Testis (tissue), 3 donors: Measurements from ENCODE around the gene TMEM169. TPM values are rescaled to one million over a fixed set of nuclear protein-coding genes. Genes with fewer than 3 reads are reported as not detected.

Experiments used
- DNase-seq: peaks from one replicate; pipeline ENCODE4 v3.0.0-alpha.2; 2019
- H3K27ac ChIP-seq, 2 donors: fragments of 200-600 bp; sonication (generic); one replicate each; pipeline ENCODE4 v1.5.1; 2019
- H3K27me3 ChIP-seq: fragments of 200-600 bp; sonication (generic); one replicate; pipeline ENCODE4 v1.5.1; 2019
- H3K36me3 ChIP-seq: fragments of 200-600 bp; sonication (generic); one replicate; pipeline ENCODE4 v1.5.1; 2017; ENCODE audit warnings: low read depth; ENCODE audit errors: missing control alignments
- H3K4me1 ChIP-seq: fragments of 200-600 bp; sonication (generic); one replicate; pipeline ENCODE4 v1.5.1; 2019
- H3K4me3 ChIP-seq, 2 donors: fragments of 200-600 bp; sonication (generic); one replicate each; pipeline ENCODE4 v1.5.1; 2017 to 2019
- H3K9me3 ChIP-seq: fragments of 200-600 bp; sonication (generic); one replicate; pipeline ENCODE4 v1.5.1; 2017
- CTCF ChIP-seq, 3 experiments: fragments of 450-650 bp in 2 of 3; fragments of 200-600 bp in 1 of 3; sonication (generic) in 1 of 3; IDR thresholded peaks; one replicate each; pipeline ENCODE4 v1.5.1; 2016 to 2019; ENCODE audit warnings: antibody characterized with exemption in 3 of 3, mild to moderate bottlenecking in 2 of 3, moderate library complexity in 1 of 3
- POLR2A ChIP-seq: fragments of 450-650 bp; IDR thresholded peaks from one replicate; pipeline ENCODE4 v1.6.1; 2017; ENCODE audit warnings: antibody characterized with exemption, mild to moderate bottlenecking, moderate library complexity
- WGBS, 2 donors: methylation state at CpG; one replicate each; pipeline ENCODE4 v1.1.5; 2018; 5-methylcytosine and 5-hydroxymethylcytosine counted together
- intact Hi-C: fragments of 100-400 bp; cut with DNase I; formaldehyde crosslinking; loops from one replicate; pipeline ENCODE4 v1.15.1; 2023; ENCODE audit warnings: low total_unique reads
- polyA plus RNA-seq: library from polyadenylated mRNA; stranded (reverse); fragments of 350-450 nt; fragmentation: Illumina TruSeq; extraction: RNeasy Lipid Tissue Mini Kit (QIAGEN cat#74804); gene quantifications from one replicate; pipeline ENCODE4 v1.2.3, GENCODE V29; 2014; ENCODE audit warnings: low read depth, low replicate concordance; ENCODE audit not compliant: insufficient read depth
- total RNA-seq, 2 donors: library from RNA; depleted of rRNA; stranded (reverse); fragments of >200 nt; gene quantifications; one replicate each; pipeline ENCODE4 v1.2.3, GENCODE V29; 2016

Gene TMEM169
- total and polyA plus RNA-seq, 3 donors from 2014 or later, result 0.31 to 1.0 (median 0.37) TPM

DNA sequence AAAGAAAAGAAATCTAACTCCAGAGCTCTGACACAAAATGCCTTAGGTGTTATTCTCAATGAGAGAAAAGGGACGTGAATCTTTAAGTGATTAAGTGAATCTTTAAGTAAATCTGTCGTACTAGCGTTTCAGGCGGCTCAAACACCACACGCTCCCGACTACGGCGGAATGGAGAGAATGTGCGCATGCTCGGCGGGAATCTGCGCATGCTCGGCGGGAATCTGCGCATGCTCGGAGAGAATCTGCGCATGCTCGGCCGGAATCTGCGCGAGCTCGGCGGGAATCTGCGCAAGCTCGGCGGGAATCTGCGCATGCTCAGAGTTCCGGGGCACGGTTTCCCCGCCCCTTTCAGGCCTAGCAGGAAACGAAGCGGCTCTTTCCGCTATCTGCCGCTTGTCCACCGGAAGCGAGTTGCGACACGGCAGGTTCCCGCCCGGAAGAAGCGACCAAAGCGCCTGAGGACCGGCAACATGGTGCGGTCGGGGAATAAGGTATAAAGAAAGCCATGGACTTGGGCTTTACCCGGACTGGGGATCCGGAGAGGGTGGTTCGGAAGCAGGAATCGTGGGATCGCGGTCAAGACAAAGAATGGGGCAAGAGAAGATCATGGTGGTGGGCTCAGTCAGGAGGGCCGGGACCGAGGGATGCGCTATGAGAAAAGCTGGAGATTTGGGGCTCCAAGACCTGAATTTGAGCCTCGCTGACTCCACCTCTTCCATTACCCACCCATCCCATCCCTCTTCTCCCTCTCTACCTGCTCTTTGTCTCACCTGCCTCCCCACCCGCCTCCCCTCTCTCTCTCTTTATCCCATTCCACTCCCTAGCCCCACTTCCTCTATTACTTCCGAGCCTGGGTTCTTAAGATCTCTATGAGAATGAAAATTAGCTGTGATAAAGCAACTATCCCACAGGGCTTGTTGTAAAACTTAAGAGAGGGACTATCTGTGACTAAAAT is 27.5 kb downstream of the TMEM169 start, which contains the start of gene XRCC5:
XRCC5 (plus strand) TSS at position 382 of the 955 bp plus-strand sequence; CDS start at position 471, 89 bp downstream.
- intact Hi-C loops, result no loop called here
- peak within 1 kb of the TSS; percentile 85 to 86 for H3K27ac ChIP-seq
- peaks cover 11% of the 10 kb centered on the region for H3K4me1 ChIP-seq
- H3K36me3 ChIP-seq, result no peaks in the 10 kb centered on the region
- H3K4me3 ChIP-seq, result peak within 1 kb of the TSS; percentile 88 to 94
- 0% methylated on average over 50 to 57 of the region's 57 CpGs for WGBS, 2 donors
- no peaks in the 10 kb centered on the region for H3K27me3 ChIP-seq
- DNase-seq, result peak; percentile 94
- H3K9me3 ChIP-seq, result no peaks in the 10 kb centered on the region
- TF ChIP-seq POLR2A (no peak), CTCF (IDR thresholded peaks at IDR 0.05) (peak in 2 of 3 experiments; percentile 8 to 19)

DNA sequence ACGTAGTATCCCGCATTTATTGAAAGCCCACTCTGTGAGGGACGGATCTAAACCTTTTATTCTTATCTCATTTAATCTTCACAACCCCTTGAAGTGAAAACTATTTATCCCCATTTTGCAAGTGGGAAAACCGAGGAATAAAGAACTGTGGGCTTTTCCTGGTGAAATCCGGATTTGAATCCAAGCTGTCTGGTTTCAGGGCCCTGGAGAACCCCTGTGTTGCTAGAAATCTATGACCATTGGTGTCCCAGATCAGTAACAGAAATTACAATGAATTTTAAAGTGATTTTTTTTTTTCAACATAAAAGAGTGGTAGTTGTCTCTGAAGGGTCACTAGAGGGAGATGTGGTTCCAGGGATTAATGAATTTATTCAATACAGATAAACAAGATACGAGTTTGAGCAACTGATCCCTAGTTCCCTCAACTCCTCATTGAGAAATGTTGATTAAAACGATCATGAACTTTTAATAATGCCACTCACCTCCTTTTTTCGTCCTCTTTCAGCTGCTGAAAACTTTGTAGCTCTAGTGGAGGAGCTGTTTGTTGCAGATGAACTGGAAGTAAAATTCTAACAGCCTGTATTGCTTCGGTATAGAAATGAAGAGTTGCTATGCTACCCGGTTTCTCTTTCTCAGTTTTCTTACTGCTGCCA is 28.4 kb downstream of the TMEM169 start:
- DNase-seq, result no peak
- Histone ChIP-seq H3K9me3 (no peaks in the 10 kb centered on the region), H3K27me3 (no peaks in the 10 kb centered on the region), H3K4me3 (peak overlapping the region; percentile 88 to 94), H3K4me1 (peaks cover 15% of the 10 kb centered on the region), H3K36me3 (no peaks in the 10 kb centered on the region), H3K27ac (peak overlapping the region; percentile 85 to 86)
- WGBS, 2 donors, result 4 to 6% methylated on average over 10 of the region's 10 CpGs
- TF ChIP-seq POLR2A (no peak), CTCF (IDR thresholded peaks at IDR 0.05) (peak; percentile 15 to 40 (median 36))
- intact Hi-C loops, result loop anchor here (10.0 kb wide), 1 partner anchor 295 kb away; no protein-coding TSS in a partner anchor

DNA sequence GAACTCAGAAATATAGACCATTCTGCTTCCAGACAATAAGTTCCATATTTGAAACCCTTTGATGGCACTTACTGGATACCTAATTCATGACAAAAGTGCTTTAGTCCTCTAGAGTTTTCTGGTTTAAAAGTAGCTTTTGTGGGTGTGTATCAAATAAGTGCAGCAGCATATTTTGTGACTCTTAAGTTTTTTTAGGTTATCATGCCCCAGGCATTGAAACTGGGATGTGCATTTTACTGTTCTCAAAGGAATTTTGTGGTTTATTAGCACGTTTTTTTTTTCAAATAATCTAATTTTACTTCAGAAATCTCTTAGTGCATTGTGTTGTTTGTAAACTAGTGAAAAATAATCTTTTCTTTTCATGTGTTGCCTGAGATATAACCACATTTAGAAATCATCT is 28.9 kb downstream of the TMEM169 start:
- peaks cover 19% of the 10 kb centered on the region for H3K4me1 ChIP-seq
- TF ChIP-seq POLR2A, result no peak
- TF ChIP-seq CTCF (IDR thresholded peaks at IDR 0.05), result no peak
- intact Hi-C loops, result loop anchor here (10.0 kb wide), 1 partner anchor 294 kb away; no protein-coding TSS in a partner anchor
- H3K36me3 ChIP-seq, result no peaks in the 10 kb centered on the region
- H3K4me3 ChIP-seq, result no peak overlapping the region
- H3K27ac ChIP-seq, result peak overlapping the region in 1 of 2 donors; percentile 86
- no peaks in the 10 kb centered on the region for H3K9me3 ChIP-seq
- no peaks in the 10 kb centered on the region for H3K27me3 ChIP-seq
- 17% methylated on average over 1 of the region's 1 CpG for WGBS, 2 donors
- no peak for DNase-seq

DNA sequence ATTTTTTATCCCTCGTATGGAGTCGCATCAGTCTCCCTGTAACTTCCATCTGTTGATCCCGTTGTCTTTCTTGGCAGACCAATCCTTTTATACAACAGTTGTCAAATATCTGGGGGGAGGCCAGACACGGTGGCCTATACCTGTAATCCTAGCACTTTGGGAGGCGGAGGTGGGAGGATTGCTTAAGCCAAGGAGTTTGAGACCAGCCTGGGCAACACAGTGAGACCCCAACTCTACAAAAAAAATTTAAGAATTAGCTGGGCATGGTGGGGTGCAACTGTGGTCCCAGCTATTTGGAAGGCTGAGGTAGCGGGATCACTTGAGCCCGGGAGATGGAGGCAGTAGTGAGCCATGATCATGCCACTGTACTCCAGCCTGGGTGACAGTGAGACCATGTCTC is 29.4 kb downstream of the TMEM169 start:
- no peak overlapping the region for H3K4me3 ChIP-seq
- no peak overlapping the region for H3K27ac ChIP-seq
- H3K4me1 ChIP-seq, result peaks cover 24% of the 10 kb centered on the region
- H3K36me3 ChIP-seq, result no peaks in the 10 kb centered on the region
- no peaks in the 10 kb centered on the region for H3K9me3 ChIP-seq
- intact Hi-C loops, result loop anchor here (10.0 kb wide), 1 partner anchor 294 kb away; no protein-coding TSS in a partner anchor
- WGBS, 2 donors, result 80 to 85% methylated on average over 7 of the region's 7 CpGs
- TF ChIP-seq CTCF (IDR thresholded peaks at IDR 0.05), result no peak
- no peak for TF ChIP-seq POLR2A
- H3K27me3 ChIP-seq, result no peaks in the 10 kb centered on the region
- no peak for DNase-seq
